A549 (cell line): Measurements from ENCODE around the gene RNASE4. TPM values are rescaled to one million over a fixed set of nuclear protein-coding genes. Genes with fewer than 3 reads are reported as not detected.
"Not testable (repeated sequence)": the region's sequence is repeated elsewhere in the genome, so short reads cannot be mapped to it uniquely, and the experiment has no call there.

ENCODE experiments used
- ATAC-seq, 2 experiments: fragments of 200-7000 bp in 1 of 2; fragments of >200 bp in 1 of 2; cut with Nextera tagmentation in 1 of 2; cut with Tn5 transposase in 1 of 2; 3 replicates each; pipeline versions ENCODE4 v1.8.0 to v1.9.1; 2018 to 2020; ENCODE audit warnings: mild to moderate bottlenecking in 1 of 2, moderate library complexity in 1 of 2
- CTCF ChIA-PET: fragments of 300-600 bp; sonication (Branson Sonifier 250); formaldehyde crosslinking; extraction: SDS; loops from one replicate; lab custom pipeline; 2021; ENCODE audit warnings: antibody characterized with exemption, inconsistent platforms; lab: Yijun Ruan, JAX
- POLR2A ChIA-PET: fragments of 350-600 bp; formaldehyde crosslinking; extraction: SDS; loops from one replicate; lab custom pipeline; 2021; ENCODE audit warnings: antibody characterized with exemption, inconsistent platforms; lab: Yijun Ruan, JAX
- DNase-seq, 2 experiments: peaks; one replicate each; pipeline versions ENCODE4 v3.0.0 to v3.0.0-alpha.2; 2011 to 2016; ENCODE audit warnings: low read depth in 1 of 2, low spot score in 1 of 2
- FAIRE-seq: peaks from 2 replicates; lab custom pipeline; 2011; peaks lifted over from hg19 to GRCh38; lab: Jason Lieb, UNC
- H3K27ac ChIP-seq, 2 experiments: fragments of >200 bp; sonication (Bioruptor Twin); formaldehyde crosslinking; 3 replicates each; pipeline ENCODE4 v1.5.1; 2016 to 2017
- H3K4me1 ChIP-seq: fragments of >200 bp; sonication (Bioruptor Twin); formaldehyde crosslinking; 3 replicates; pipeline ENCODE4 v1.6.1; 2016
- H3K4me2 ChIP-seq: fragments of >200 bp; sonication (Bioruptor Twin); formaldehyde crosslinking; 3 replicates; pipeline ENCODE4 v1.6.1; 2016
- H3K4me3 ChIP-seq: fragments of >200 bp; sonication (Bioruptor Twin); formaldehyde crosslinking; 3 replicates; pipeline ENCODE4 v1.5.1; 2016
- H3K9me3 ChIP-seq: fragments of >200 bp; sonication (Bioruptor Twin); formaldehyde crosslinking; 3 replicates; pipeline ENCODE4 v1.6.1; 2016
- BHLHE40 ChIP-seq: IDR thresholded peaks from 2 replicates; pipeline ENCODE4 v1.6.1; 2012; ENCODE audit warnings: low read depth, low read length, inconsistent platforms
- CEBPB ChIP-seq, 2 experiments: fragments of >200 bp in 1 of 2; sonication (Bioruptor Twin) in 1 of 2; formaldehyde crosslinking in 1 of 2; IDR thresholded peaks; 2 replicates each; pipeline ENCODE4 v1.6.1; 2012 to 2016
- EHF ChIP-seq: fragments of 250-450 bp; sonication (Bioruptor Pico); IDR thresholded peaks from 2 replicates; pipeline ENCODE4 v1.5.0; 2020; ENCODE audit warnings: mild to moderate bottlenecking
- FOSB ChIP-seq: fragments of 250-450 bp; sonication (Bioruptor Pico); IDR thresholded peaks from 2 replicates; pipeline ENCODE4 v1.5.0; 2020; ENCODE audit warnings: mild to moderate bottlenecking, moderate library complexity
- HES2 ChIP-seq: fragments of >200 bp; sonication (Bioruptor Twin); formaldehyde crosslinking; IDR thresholded peaks from 2 replicates; pipeline ENCODE4 v1.6.1; 2016
- HOXB13 ChIP-seq: fragments of 250-450 bp; sonication (Bioruptor Pico); IDR thresholded peaks from 2 replicates; pipeline ENCODE4 v1.5.0; 2020; ENCODE audit warnings: low read depth, mild to moderate bottlenecking, moderate library complexity
- KDM5A ChIP-seq: fragments of 200-600 bp; sonication (generic); IDR thresholded peaks from 2 replicates; pipeline ENCODE4 v1.6.1; 2016; ENCODE audit warnings: antibody characterized with exemption, mild to moderate bottlenecking
- SMC3 ChIP-seq: fragments of >200 bp; sonication (Bioruptor Twin); formaldehyde crosslinking; IDR thresholded peaks from 3 replicates; pipeline ENCODE4 v1.6.1; 2018; ENCODE audit warnings: inconsistent platforms
- TFCP2L1 ChIP-seq: fragments of 250-450 bp; sonication (Bioruptor Pico); IDR thresholded peaks from 2 replicates; pipeline ENCODE4 v1.5.0; 2021; ENCODE audit warnings: mild to moderate bottlenecking
- ZNF302 ChIP-seq: fragments of 250-450 bp; sonication (Bioruptor Pico); IDR thresholded peaks from 2 replicates; pipeline ENCODE4 v1.9.0; 2021; ENCODE audit warnings: inconsistent platforms, mild to moderate bottlenecking, moderate library complexity
- WGBS: methylation state at CpG from one replicate; pipeline ENCODE4 v1.1.6; 2017; ENCODE audit errors: missing lambda C conversion rate; 5-methylcytosine and 5-hydroxymethylcytosine counted together
- polyA plus RNA-seq, 4 experiments: library from polyadenylated mRNA; depleted of rRNA in 3 of 4; stranded (reverse); fragments of >200 nt; fragmentation: RNase III in 1 of 4; extraction: RNeasy Plus Mini Kit Qiagen cat#74134 plus additional on column Dnase treatment in 1 of 4; gene quantifications; 2 replicates in 3 of 4; 3 replicates in 1 of 4; pipeline ENCODE4 v1.2.3, GENCODE V29; 2011 to 2017
- TF ChIP-seq, protein P1 (sequence below): fragments of 200-600 bp; sonication (generic); IDR thresholded peaks from 2 replicates; pipeline ENCODE4 v1.6.1; 2016; ENCODE audit warnings: antibody characterized with exemption, mild to moderate bottlenecking, moderate library complexity
- TF ChIP-seq, protein P2 (sequence below): fragments of 250-450 bp; sonication (Bioruptor Pico); IDR thresholded peaks from 2 replicates; pipeline ENCODE4 v1.5.0; 2020; ENCODE audit warnings: low read depth, mild to moderate bottlenecking, moderate library complexity
- TF ChIP-seq, protein P3 (sequence below): fragments of >200 bp; sonication (Bioruptor Twin); formaldehyde crosslinking; IDR thresholded peaks from 3 replicates; pipeline ENCODE4 v1.5.1; 2016

The RNASE4 gene
- polyA plus RNA-seq, 2 of the 4 experiments (the other 2 are of a cell fraction), result 8.6 to 77.4 TPM

DNA sequence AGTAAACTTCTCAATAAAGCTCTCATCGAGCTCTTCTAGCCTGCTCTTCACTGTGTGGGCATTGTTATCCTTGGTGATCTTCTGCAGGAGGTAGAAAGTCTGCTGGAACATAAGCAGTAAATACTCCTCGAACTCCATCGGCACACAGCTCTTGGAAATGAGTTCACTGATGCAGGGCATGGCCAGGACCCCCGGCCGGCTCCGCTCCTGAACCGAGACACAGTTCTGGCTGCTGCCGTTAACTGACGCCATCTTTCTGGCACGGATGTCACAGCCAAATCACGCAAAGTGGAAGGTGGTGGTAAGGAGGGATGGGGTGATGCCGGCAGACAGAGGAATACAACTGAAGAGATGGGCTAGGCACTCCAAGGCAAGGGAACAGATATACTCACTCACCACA is 37.7 kb downstream of the RNASE4 start:
- POLR2A ChIA-PET, result no interaction called here
- DNase-seq, result no peak
- no peaks in the 10 kb centered on the region for H3K4me1 ChIP-seq
- TF ChIP-seq BHLHE40 (no peak), FOSB (CRISPR knock-in tag) (no peak)
- TF ChIP-seq, all 56 proteins: peak for 0
- no peak for FAIRE-seq
- H3K4me3 ChIP-seq, result no peak overlapping the region
- WGBS, result 49% methylated on average over 12 of the region's 12 CpGs
- H3K9me3 ChIP-seq, result 0 out of 3 replicates have a peak, but pooled peaks cover 4% of the 10 kb centered on the region
- H3K4me2 ChIP-seq, result no peak overlapping the region
- H3K27ac ChIP-seq, result no peak overlapping the region
- CTCF ChIA-PET, result interaction anchor here (1.0 to 1.2 kb wide), 2 partner anchors 36 to 152 kb away, joined by 3 read pairs; no protein-coding TSS in a partner anchor
- ATAC-seq, result no peak; a peak in 1 of 6 replicates

GRCh38 chr14:20723488-20723887 is 39.1 kb downstream of the RNASE4 start:
- POLR2A ChIA-PET, result no interaction called here
- no peaks in the 10 kb centered on the region for H3K9me3 ChIP-seq
- TF ChIP-seq, protein P1, sequence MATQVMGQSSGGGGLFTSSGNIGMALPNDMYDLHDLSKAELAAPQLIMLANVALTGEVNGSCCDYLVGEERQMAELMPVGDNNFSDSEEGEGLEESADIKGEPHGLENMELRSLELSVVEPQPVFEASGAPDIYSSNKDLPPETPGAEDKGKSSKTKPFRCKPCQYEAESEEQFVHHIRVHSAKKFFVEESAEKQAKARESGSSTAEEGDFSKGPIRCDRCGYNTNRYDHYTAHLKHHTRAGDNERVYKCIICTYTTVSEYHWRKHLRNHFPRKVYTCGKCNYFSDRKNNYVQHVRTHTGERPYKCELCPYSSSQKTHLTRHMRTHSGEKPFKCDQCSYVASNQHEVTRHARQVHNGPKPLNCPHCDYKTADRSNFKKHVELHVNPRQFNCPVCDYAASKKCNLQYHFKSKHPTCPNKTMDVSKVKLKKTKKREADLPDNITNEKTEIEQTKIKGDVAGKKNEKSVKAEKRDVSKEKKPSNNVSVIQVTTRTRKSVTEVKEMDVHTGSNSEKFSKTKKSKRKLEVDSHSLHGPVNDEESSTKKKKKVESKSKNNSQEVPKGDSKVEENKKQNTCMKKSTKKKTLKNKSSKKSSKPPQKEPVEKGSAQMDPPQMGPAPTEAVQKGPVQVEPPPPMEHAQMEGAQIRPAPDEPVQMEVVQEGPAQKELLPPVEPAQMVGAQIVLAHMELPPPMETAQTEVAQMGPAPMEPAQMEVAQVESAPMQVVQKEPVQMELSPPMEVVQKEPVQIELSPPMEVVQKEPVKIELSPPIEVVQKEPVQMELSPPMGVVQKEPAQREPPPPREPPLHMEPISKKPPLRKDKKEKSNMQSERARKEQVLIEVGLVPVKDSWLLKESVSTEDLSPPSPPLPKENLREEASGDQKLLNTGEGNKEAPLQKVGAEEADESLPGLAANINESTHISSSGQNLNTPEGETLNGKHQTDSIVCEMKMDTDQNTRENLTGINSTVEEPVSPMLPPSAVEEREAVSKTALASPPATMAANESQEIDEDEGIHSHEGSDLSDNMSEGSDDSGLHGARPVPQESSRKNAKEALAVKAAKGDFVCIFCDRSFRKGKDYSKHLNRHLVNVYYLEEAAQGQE, result no peak
- TF ChIP-seq CEBPB (IDR thresholded peaks at IDR 0.05) (no peak), HOXB13 (CRISPR knock-in tag) (no peak), KDM5A (no peak), EHF (no peak)
- TF ChIP-seq, protein P2, sequence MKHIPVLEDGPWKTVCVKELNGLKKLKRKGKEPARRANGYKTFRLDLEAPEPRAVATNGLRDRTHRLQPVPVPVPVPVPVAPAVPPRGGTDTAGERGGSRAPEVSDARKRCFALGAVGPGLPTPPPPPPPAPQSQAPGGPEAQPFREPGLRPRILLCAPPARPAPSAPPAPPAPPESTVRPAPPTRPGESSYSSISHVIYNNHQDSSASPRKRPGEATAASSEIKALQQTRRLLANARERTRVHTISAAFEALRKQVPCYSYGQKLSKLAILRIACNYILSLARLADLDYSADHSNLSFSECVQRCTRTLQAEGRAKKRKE (CRISPR knock-in tag), result no peak
- TF ChIP-seq, all 56 proteins: peak for 0
- no peak overlapping the region for H3K4me2 ChIP-seq
- 89% methylated on average over 25 of the region's 28 CpGs for WGBS
- H3K4me1 ChIP-seq, result no peaks in the 10 kb centered on the region
- no peak overlapping the region for H3K27ac ChIP-seq
- ATAC-seq (no peak), DNase-seq (no peak), FAIRE-seq (no peak)
- CTCF ChIA-PET, result interaction anchor here (0.6 to 0.9 kb wide), 3 partner anchors 10 to 29 kb away, joined by 3 to 4 read pairs (median 3); no protein-coding TSS in a partner anchor
- no peak overlapping the region for H3K4me3 ChIP-seq

DNA sequence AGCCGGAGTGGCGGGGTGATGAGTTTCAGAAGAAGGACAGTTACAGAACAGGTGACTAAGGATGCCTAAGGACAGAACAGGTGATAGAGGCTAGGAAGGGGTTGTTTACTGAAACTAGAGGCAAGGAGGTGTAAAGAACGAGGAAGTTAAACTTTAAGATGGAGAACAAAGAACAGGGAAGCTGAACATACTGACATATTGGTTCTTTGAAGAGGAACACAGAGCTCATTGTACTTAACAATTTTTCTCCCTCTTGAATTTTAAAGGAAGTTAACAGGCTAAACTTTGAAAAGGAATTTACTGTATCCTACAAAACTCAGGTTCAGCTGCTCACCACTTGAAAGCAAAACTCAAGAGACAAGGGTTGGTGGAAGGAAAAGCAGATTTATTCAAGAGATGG is 41.8 kb downstream of the RNASE4 start:
- CTCF ChIA-PET, H3K27ac ChIP-seq, H3K4me1 ChIP-seq, H3K4me3 ChIP-seq, ATAC-seq, DNase-seq, H3K4me2 ChIP-seq, H3K9me3 ChIP-seq, POLR2A ChIA-PET: not testable (repeated sequence)
- 53% methylated on average over 3 of the region's 3 CpGs for WGBS
- FAIRE-seq, result peak; percentile 7

DNA sequence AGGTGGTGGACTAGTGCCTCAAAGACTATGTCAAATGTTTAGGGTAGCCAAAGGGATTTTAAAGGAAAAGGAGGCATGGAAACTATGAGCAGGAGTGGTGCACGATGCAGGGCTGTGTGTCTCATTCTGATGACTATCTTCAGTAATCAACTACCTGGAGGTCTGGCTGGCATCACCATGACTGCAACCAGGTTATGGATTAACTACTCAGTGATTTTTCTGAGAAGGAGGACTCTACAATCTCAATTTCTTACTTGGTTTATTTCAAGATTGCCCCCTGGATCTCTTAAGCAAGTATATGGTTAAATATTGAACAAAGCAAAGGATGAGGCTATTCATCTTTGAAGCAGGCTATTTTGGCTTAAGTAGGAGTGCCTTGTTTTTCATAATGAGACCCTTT is 42.2 kb downstream of the RNASE4 start:
- POLR2A ChIA-PET, result no interaction called here
- Histone ChIP-seq H3K27ac (no peak overlapping the region), H3K9me3 (no peaks in the 10 kb centered on the region), H3K4me2 (no peak overlapping the region), H3K4me3 (no peak overlapping the region), H3K4me1 (no peaks in the 10 kb centered on the region)
- DNase-seq (no peak), ATAC-seq (no peak), FAIRE-seq (no peak)
- TF ChIP-seq HES2 (no peak), TFCP2L1 (CRISPR knock-in tag) (no peak), SMC3 (no peak), ZNF302 (no peak)
- TF ChIP-seq, protein P3, sequence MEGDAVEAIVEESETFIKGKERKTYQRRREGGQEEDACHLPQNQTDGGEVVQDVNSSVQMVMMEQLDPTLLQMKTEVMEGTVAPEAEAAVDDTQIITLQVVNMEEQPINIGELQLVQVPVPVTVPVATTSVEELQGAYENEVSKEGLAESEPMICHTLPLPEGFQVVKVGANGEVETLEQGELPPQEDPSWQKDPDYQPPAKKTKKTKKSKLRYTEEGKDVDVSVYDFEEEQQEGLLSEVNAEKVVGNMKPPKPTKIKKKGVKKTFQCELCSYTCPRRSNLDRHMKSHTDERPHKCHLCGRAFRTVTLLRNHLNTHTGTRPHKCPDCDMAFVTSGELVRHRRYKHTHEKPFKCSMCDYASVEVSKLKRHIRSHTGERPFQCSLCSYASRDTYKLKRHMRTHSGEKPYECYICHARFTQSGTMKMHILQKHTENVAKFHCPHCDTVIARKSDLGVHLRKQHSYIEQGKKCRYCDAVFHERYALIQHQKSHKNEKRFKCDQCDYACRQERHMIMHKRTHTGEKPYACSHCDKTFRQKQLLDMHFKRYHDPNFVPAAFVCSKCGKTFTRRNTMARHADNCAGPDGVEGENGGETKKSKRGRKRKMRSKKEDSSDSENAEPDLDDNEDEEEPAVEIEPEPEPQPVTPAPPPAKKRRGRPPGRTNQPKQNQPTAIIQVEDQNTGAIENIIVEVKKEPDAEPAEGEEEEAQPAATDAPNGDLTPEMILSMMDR, result no peak
- CTCF ChIA-PET, result no interaction called here
- 18% methylated on average over 1 of the region's 1 CpG for WGBS
